Measurements from ENCODE around the gene NTM. TPM values are rescaled to one million over a fixed set of nuclear protein-coding genes. Genes with fewer than 3 reads are reported as not detected.

The NTM gene
- total RNA-seq, 1 donor from 2014 or later, result not detected

GRCh38 chr11:131993246-131993645 lies 622.8 kb downstream of the NTM start:
- DNase-seq (ENCODE audit: low read depth in 2 of 2), result peak in 1 of 2 donors; percentile 20

DNA sequence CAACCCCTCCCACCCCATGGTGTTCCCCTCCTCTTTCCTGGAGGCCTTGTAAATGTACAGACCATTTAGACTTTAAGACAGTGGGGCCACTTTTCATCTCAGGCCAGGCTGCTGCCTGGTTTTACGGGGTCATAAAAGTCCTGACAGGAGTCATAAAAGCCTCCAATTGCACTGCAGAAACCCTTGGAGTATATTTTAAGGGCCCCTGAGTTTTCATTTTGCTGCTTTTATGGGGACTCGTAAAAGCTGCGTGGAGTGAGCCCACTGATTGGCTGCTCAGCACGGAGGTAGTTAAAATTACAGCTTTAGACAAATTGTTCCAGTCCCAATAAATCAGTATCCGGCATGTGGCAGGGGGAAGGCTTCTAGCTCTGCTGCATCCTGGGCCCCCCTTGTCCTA lies 627.6 kb downstream of the NTM start:
- no peak for DNase-seq (ENCODE audit: low read depth in 2 of 2)

- DNase-seq (ENCODE audit: low read depth in 2 of 2), result no peak
Measured at GRCh38 chr11:131999084-131999483, 628.7 kb downstream of the NTM start.

DNA sequence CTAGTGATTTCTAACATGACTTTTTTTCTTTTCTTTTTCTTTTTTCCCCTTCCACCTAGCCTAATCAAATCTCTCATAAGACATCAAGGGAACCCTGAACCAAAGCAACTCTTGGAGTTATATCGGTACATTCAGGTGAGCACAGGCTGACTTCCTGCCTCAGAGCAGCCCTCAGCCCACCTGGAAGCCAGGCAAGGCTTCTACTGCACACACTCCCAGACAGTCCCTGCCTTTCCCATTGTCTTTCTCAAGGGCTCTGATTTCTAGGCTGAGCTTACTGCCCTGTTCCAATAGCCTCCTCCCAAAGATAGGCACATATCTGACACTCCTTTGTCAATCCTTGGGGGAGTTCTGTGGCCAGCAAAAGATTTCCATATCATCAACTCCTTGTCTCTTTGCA lies 629.5 kb downstream of the NTM start:
- DNase-seq (ENCODE audit: low read depth in 2 of 2), result no peak

GRCh38 chr11:132005887-132006286 lies 635.5 kb downstream of the NTM start:
- no peak for DNase-seq (ENCODE audit: low read depth in 2 of 2)

DNA sequence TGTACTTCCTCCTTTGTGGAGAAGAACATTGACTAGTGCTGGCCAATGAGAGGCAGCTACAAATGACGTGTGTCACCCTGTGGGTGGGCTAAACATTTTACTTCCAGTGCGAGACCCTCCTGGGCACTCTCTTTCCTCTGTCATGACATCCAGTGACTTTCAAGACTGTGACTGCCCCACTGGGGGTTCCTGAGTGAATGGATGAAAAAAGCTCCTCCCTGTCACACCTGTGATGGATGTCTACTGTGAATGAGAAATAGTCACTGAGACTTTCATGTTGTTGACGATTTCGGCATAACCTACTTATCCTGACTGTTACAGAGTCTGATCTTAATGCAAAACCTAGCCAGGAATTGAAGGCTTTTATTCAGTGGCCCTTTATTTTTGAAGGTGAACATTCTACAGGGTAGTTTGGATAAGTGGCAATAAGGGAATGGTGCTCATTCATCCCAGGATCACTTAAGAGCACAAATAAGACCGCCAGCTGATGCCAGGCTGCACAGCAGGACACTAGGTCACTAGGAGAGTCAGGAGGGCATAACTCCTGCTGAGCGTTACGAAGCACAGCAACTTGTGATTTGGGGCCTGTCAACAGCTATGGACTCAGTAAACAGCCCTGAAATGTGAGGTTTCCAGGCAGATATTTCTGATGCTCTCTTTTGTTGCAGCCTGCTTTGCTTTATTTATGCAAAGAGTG lies 636.6 kb downstream of the NTM start:
- no peak for DNase-seq (ENCODE audit: low read depth in 2 of 2)

GRCh38 chr11:132008226-132008625 lies 637.8 kb downstream of the NTM start:
- DNase-seq (ENCODE audit: low read depth in 2 of 2), result no peak

DNA sequence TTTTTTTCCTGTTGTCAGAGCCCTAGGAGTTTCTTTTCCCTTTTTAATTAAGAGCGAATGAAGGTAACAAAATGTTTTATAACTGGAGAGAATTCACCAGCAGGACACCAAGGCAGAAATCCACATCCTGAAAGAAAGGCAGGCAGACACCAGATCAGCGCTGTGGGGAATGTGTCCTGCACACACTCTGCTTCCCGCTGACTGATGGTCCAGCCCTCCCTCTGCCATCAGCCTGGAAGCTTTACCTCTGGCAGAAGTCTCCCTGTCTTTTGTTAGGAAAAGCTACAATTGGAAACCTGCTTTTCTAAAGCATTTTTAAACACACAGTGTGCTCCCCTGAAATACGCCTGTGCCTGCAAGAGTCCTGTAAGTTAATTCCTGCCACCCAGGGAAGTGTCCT lies 638.5 kb downstream of the NTM start:
- no peak for DNase-seq (ENCODE audit: low read depth in 2 of 2)

DNA sequence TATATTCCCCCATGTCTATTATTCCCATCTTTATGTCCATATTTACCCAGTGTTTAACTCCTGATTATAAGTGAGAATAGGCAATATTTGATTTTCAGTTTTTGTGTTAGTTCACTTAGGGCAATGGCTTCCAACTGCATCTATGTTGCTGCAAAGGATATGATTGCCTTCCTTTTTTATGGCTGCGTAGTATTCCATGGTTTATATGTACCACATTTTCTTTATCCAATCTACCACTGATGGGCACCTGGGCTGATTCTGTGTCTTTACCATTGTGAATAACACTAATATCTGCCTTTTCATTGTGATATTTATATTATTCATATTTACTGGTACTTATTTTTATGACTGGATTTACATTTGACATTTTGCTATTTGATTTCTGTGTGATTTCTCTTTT lies 649.6 kb downstream of the NTM start:
- DNase-seq (ENCODE audit: low read depth in 2 of 2), result no peak

- DNase-seq (ENCODE audit: low read depth in 2 of 2), result no peak
Measured at GRCh38 chr11:132022285-132022684, 651.9 kb downstream of the NTM start.

DNA sequence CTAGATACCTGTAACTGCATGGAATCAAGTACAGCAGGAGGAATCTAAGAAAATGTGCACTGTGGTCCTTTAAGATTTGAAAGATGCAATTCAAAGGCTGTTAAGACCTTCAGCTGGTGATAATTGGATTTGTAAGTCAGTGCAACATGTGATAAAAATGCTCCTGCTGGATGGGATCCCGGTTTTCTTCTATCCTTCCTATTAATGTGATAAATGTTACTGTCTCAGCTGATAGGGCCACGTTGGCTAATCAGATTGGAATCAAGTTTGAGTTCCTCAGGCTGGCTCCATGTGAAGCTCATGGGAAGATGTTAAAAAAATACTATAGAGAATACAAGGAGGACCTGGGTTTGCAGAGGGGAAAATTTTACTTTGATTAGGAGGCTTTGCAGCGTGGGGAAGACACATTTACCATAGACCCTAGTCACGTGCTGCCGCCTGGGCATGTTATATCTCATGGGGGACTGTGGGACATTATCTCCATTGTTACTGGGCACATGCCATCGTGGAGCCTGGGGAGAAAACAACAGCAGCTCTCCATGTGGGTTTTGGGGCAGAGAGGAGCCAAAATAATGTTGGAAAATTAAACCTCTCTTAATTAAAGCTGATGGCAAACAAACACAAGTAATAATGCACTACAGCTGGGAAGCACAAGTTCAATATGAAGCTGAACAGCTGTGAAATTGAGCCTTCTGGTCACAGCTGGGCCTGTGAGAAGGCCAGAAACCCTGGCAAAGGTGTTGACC lies 652.5 kb downstream of the NTM start:
- DNase-seq (ENCODE audit: low read depth in 2 of 2), result no peak

DNA sequence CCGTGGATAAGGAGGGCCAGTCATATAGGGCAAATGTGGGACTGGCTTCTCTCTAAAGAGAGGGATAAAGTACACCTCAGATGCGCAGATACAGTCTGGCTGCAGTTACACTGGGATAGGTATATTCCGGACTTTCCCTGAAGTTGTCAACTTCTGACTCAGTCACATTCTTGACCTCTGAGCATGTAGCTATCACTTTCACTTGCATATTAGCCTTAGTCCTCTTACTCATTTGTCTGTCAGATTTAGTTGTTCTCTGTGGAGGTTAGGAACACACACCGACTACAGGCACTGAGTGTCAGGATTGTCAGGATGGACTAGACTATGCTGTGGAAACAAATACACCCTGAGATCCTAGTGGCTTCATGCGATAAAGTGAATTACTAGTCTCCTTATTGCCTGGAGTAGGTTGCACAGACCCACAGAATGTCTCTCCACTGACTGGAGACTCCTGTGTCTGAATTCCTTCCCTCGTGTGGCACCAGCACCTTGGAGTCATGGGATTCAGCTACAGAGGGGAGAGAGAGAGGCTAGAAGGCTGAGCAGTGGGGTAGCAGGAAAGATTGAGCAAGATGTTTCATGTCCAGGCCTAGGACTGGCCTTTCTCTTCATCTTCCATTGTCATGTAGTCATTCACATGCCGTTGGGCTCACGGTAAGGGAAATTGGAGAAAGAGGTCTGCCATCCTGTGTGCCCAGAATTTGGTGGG lies 654.3 kb downstream of the NTM start:
- DNase-seq (ENCODE audit: low read depth in 2 of 2), result peak; percentile 1 to 84

DNA sequence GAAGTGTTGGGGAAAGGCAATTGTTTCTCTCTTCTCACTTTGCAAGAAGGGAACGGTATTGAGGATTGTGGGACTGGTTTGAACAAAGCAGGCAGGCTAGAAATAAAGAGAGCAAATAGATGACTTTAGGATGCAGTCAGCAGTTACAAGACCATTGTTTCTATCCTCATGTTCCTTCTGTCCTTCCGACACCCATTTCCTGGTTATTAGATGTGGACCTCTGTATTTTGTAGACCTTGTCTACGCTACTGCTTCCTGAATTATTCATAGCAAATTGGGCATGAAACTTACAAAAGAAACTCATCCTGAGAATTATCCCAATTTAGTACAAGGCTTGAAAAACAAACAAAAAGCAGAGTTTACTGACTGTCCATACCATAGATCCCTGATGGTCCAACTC lies 656.3 kb downstream of the NTM start:
- peak in 1 of 2 donors; percentile 55 for DNase-seq (ENCODE audit: low read depth in 2 of 2)

GRCh38 chr11:132028380-132029240 lies 658.2 kb downstream of the NTM start:
- peak; percentile 63 to 73 for DNase-seq (ENCODE audit: low read depth in 2 of 2)

DNA sequence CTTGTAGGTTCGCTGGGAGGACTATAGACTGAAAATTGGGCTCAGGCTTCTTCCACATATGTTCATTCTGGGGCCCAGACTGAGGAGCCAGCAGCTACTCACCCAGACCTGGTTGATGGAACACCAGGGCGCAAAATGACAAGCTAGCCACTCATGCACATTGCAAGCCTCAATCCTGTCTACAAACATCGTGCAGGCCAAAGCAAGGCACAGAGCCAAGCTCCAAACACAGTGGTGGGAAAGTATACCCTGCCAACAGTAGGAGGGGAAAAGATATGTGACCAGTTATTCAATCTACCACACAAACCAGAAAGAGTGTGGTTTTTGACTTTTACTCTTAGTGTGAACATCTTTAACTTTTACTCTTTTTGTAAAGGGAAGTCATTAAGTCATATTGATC lies 660.5 kb downstream of the NTM start:
- no peak for DNase-seq (ENCODE audit: low read depth in 2 of 2)

DNA sequence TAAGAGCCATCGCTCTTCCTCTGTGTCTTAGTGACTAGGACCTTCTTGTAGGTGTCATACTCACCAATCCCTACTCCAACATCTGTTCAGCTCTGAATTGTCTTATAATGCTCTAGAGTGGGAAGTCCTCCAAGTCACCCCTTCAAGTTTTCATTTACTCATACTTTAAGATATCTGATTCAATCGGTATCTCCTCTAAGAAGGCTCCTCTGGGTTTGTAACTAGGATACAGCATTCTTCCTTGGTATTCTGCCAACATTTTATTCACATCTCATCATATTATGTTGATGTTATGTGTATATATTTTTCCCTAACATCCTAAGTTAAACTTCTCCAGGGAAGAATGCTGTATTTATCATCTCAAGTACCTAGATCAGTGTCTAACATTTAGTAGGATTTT lies 662.1 kb downstream of the NTM start:
- peak in 1 of 2 donors; percentile 30 for DNase-seq (ENCODE audit: low read depth in 2 of 2)

DNA sequence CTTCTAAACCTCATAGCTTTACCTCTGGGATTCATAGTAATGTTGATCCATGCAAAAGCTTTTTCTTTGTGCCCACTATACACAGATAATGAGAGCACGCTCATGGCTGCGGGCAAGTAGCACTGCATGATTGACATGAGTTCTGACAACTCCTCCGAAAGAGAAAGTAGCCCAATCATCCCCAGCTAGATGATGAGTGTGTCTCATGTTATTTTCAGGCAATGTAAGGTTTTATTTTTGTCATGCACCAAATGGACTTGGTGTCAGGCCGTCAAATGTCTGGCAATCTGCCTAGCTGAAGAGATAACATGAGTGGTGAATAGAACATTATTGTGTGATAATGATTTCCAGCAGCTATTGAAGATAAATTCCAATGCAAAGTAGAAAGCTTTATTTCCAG lies 662.6 kb downstream of the NTM start:
- peak in 1 of 2 donors; percentile 17 for DNase-seq (ENCODE audit: low read depth in 2 of 2)

DNA sequence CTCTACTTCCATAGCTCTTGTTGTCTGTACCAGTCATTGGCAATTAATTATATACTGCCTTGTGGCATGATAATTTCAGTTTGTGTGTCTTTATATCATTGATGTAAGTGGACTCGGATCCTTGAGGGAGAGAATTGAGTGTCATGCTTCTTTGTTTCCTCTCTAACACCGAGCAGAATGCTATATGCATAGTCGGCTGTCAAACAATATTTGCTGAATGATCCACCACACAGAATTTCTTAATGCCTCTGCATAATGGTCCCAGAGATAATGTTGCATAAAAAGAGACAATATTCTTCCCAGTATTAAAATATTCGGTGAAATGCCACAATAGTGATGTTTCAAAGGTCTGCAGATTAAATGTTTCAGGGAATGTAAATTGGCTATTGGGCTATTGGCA lies 664.8 kb downstream of the NTM start:
- no peak for DNase-seq (ENCODE audit: low read depth in 2 of 2)

DNA sequence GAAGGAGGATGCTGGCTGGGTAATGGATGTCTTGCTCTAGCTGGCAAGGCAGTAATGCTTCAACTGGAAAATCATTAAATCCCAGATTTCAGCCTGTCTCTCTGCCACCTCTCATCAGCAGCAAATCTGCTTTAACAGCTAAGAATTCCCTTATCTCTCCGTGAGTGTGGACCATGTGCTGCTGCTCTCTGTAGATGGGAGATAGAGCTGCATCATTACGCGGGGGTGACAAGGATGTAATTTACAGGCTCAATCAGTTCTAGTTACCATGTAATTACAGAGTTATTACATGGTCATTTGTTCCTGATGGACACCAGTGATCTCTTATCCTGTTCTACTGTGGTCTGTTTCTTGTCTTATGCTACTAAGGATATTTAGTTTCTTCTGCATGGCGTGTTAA lies 665.4 kb downstream of the NTM start:
- DNase-seq (ENCODE audit: low read depth in 2 of 2), result no peak

- DNase-seq (ENCODE audit: low read depth in 2 of 2), result no peak
Measured at GRCh38 chr11:132036220-132036619, 665.8 kb downstream of the NTM start.

DNA sequence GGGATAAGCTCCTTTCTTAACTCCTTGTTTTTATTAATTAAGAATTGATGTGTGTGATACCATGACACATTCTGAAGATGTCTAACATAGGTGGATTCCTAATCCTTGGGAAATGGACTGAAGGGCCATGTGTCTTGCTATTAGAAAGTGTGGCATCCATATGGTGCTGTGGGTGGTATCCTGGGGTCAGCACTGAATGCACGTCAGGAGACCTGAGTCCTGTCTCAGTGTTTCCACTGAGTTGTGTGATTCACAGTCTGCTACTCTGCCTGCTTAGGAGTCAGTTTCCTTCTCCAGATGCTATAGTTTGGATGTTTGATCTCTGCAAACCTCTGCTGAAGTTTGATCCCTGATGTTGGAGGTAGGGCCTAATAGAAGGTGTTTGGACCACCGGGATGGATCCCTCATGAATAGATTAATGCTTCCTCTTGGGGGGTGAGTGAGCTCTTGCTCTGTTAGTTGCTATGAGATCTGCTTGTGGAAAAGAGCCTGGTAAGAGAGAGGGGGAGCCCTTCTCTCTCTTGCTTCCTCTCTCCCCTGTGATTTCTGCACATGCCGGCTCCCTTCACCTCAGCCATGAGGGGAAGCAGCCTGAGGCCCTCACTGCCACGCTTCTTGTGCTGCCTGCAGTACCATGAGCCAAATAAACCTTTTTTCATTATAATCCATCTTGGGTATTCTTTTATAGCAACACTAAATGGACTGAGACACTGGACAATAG lies 666.5 kb downstream of the NTM start:
- DNase-seq (ENCODE audit: low read depth in 2 of 2), result no peak

Data from lung microvascular endothelial cell (primary cell).